Measurements from ENCODE around the gene PPM1H.

PPM1H gene

GRCh38 chr12:62629971-62630739 is 304.8 kb downstream of the PPM1H start:
- Histone ChIP-seq H3K27ac (ENCODE audit: low read depth in 2 of 2, low read length in 2 of 2) (no peak overlapping the region), H3K36me3 (ENCODE audit: control insufficient read depth in 2 of 2, insufficient read depth in 2 of 2, low read length in 2 of 2) (no peaks in the 10 kb centered on the region), H3K9me3 (ENCODE audit: control insufficient read depth in 2 of 2, low read length in 2 of 2) (no peaks in the 10 kb centered on the region), H3K4me3 (ENCODE audit: low read length in 2 of 2) (no peak overlapping the region), H3K4me1 (ENCODE audit: control insufficient read depth in 2 of 2, insufficient read depth in 2 of 2, low read length in 2 of 2) (peaks cover 9 to 10% of the 10 kb centered on the region in 2 donors), H3K27me3 (ENCODE audit: control insufficient read depth in 2 of 2, insufficient read depth in 2 of 2, low read length in 2 of 2) (peaks cover 13 to 21% of the 10 kb centered on the region in 2 donors), H3K9ac (ENCODE audit: low read depth in 1 of 2, low read length in 2 of 2) (no peak overlapping the region)

GRCh38 chr12:62629413-62629812 is 305.5 kb downstream of the PPM1H start:
- Histone ChIP-seq H3K27me3 (ENCODE audit: control insufficient read depth in 2 of 2, insufficient read depth in 2 of 2, low read length in 2 of 2) (peaks cover 13 to 21% of the 10 kb centered on the region in 2 donors), H3K4me1 (ENCODE audit: control insufficient read depth in 2 of 2, insufficient read depth in 2 of 2, low read length in 2 of 2) (peaks cover 9 to 10% of the 10 kb centered on the region in 2 donors), H3K9ac (ENCODE audit: low read depth in 1 of 2, low read length in 2 of 2) (no peak overlapping the region), H3K36me3 (ENCODE audit: control insufficient read depth in 2 of 2, insufficient read depth in 2 of 2, low read length in 2 of 2) (no peaks in the 10 kb centered on the region), H3K4me3 (ENCODE audit: low read length in 2 of 2) (no peak overlapping the region), H3K9me3 (ENCODE audit: control insufficient read depth in 2 of 2, low read length in 2 of 2) (no peaks in the 10 kb centered on the region), H3K27ac (ENCODE audit: low read depth in 2 of 2, low read length in 2 of 2) (no peak overlapping the region)

- no peaks in the 10 kb centered on the region for H3K9me3 ChIP-seq (ENCODE audit: control insufficient read depth in 2 of 2, low read length in 2 of 2)
- H3K9ac ChIP-seq (ENCODE audit: low read depth in 1 of 2, low read length in 2 of 2): no peak overlapping the region
- H3K4me1 ChIP-seq (ENCODE audit: control insufficient read depth in 2 of 2, insufficient read depth in 2 of 2, low read length in 2 of 2): peaks cover 0 to 4% of the 10 kb centered on the region in 2 donors
- no peak overlapping the region for H3K27ac ChIP-seq (ENCODE audit: low read depth in 2 of 2, low read length in 2 of 2)
- no peak overlapping the region for H3K4me3 ChIP-seq (ENCODE audit: low read length in 2 of 2)
- H3K27me3 ChIP-seq (ENCODE audit: control insufficient read depth in 2 of 2, insufficient read depth in 2 of 2, low read length in 2 of 2): peaks cover 5 to 7% of the 10 kb centered on the region in 2 donors
- H3K36me3 ChIP-seq (ENCODE audit: control insufficient read depth in 2 of 2, insufficient read depth in 2 of 2, low read length in 2 of 2): no peaks in the 10 kb centered on the region
These were observed 307.8 kb downstream of the PPM1H start for GRCh38 chr12:62627181-62627580.

- H3K36me3 ChIP-seq (ENCODE audit: control insufficient read depth in 2 of 2, insufficient read depth in 2 of 2, low read length in 2 of 2): no peaks in the 10 kb centered on the region
- H3K27ac ChIP-seq (ENCODE audit: low read depth in 2 of 2, low read length in 2 of 2): no peak overlapping the region
- H3K4me3 ChIP-seq (ENCODE audit: low read length in 2 of 2): no peak overlapping the region
These were observed 309.7 kb downstream of the PPM1H start for GRCh38 chr12:62625228-62625627.

GRCh38 chr12:62622177-62622576 is 312.8 kb downstream of the PPM1H start:
- H3K36me3 ChIP-seq (ENCODE audit: control insufficient read depth in 2 of 2, insufficient read depth in 2 of 2, low read length in 2 of 2): no peaks in the 10 kb centered on the region
- H3K4me3 ChIP-seq (ENCODE audit: low read length in 2 of 2): no peak overlapping the region
- no peak overlapping the region for H3K27ac ChIP-seq (ENCODE audit: low read depth in 2 of 2, low read length in 2 of 2)
- H3K9ac ChIP-seq (ENCODE audit: low read depth in 1 of 2, low read length in 2 of 2): no peak overlapping the region
- peaks cover 0 to 2% of the 10 kb centered on the region in 2 donors for H3K27me3 ChIP-seq (ENCODE audit: control insufficient read depth in 2 of 2, insufficient read depth in 2 of 2, low read length in 2 of 2)
- no peaks in the 10 kb centered on the region for H3K9me3 ChIP-seq (ENCODE audit: control insufficient read depth in 2 of 2, low read length in 2 of 2)
- no peaks in the 10 kb centered on the region for H3K4me1 ChIP-seq (ENCODE audit: control insufficient read depth in 2 of 2, insufficient read depth in 2 of 2, low read length in 2 of 2)

More at GRCh38 chr12:62625228-62625627, 309.7 kb downstream of the PPM1H start:
- no peaks in the 10 kb centered on the region for H3K9me3 ChIP-seq (ENCODE audit: control insufficient read depth in 2 of 2, low read length in 2 of 2)
- no peak overlapping the region for H3K9ac ChIP-seq (ENCODE audit: low read depth in 1 of 2, low read length in 2 of 2)
- no peaks in the 10 kb centered on the region for H3K4me1 ChIP-seq (ENCODE audit: control insufficient read depth in 2 of 2, insufficient read depth in 2 of 2, low read length in 2 of 2)
- H3K27me3 ChIP-seq (ENCODE audit: control insufficient read depth in 2 of 2, insufficient read depth in 2 of 2, low read length in 2 of 2): peaks cover 2 to 4% of the 10 kb centered on the region in 2 donors

- no peak overlapping the region for H3K27ac ChIP-seq (ENCODE audit: low read depth in 2 of 2, low read length in 2 of 2)
- H3K27me3 ChIP-seq (ENCODE audit: control insufficient read depth in 2 of 2, insufficient read depth in 2 of 2, low read length in 2 of 2): peaks cover 0 to 2% of the 10 kb centered on the region in 2 donors
- no peak overlapping the region for H3K4me3 ChIP-seq (ENCODE audit: low read length in 2 of 2)
- no peaks in the 10 kb centered on the region for H3K9me3 ChIP-seq (ENCODE audit: control insufficient read depth in 2 of 2, low read length in 2 of 2)
- H3K9ac ChIP-seq (ENCODE audit: low read depth in 1 of 2, low read length in 2 of 2): no peak overlapping the region
- H3K36me3 ChIP-seq (ENCODE audit: control insufficient read depth in 2 of 2, insufficient read depth in 2 of 2, low read length in 2 of 2): no peaks in the 10 kb centered on the region
- no peaks in the 10 kb centered on the region for H3K4me1 ChIP-seq (ENCODE audit: control insufficient read depth in 2 of 2, insufficient read depth in 2 of 2, low read length in 2 of 2)
These were observed 313.8 kb downstream of the PPM1H start for GRCh38 chr12:62621101-62621638.

GRCh38 chr12:62618930-62619329 is 316.0 kb downstream of the PPM1H start:
- no peaks in the 10 kb centered on the region for H3K36me3 ChIP-seq (ENCODE audit: control insufficient read depth in 2 of 2, insufficient read depth in 2 of 2, low read length in 2 of 2)
- no peak overlapping the region for H3K4me3 ChIP-seq (ENCODE audit: low read length in 2 of 2)
- no peaks in the 10 kb centered on the region for H3K9me3 ChIP-seq (ENCODE audit: control insufficient read depth in 2 of 2, low read length in 2 of 2)
- no peak overlapping the region for H3K9ac ChIP-seq (ENCODE audit: low read depth in 1 of 2, low read length in 2 of 2)
- H3K27me3 ChIP-seq (ENCODE audit: control insufficient read depth in 2 of 2, insufficient read depth in 2 of 2, low read length in 2 of 2): no peaks in the 10 kb centered on the region
- H3K27ac ChIP-seq (ENCODE audit: low read depth in 2 of 2, low read length in 2 of 2): no peak overlapping the region
- no peaks in the 10 kb centered on the region for H3K4me1 ChIP-seq (ENCODE audit: control insufficient read depth in 2 of 2, insufficient read depth in 2 of 2, low read length in 2 of 2)

GRCh38 chr12:62618319-62618718 is 316.6 kb downstream of the PPM1H start:
- Histone ChIP-seq H3K9me3 (ENCODE audit: control insufficient read depth in 2 of 2, low read length in 2 of 2) (no peaks in the 10 kb centered on the region), H3K36me3 (ENCODE audit: control insufficient read depth in 2 of 2, insufficient read depth in 2 of 2, low read length in 2 of 2) (no peaks in the 10 kb centered on the region), H3K27me3 (ENCODE audit: control insufficient read depth in 2 of 2, insufficient read depth in 2 of 2, low read length in 2 of 2) (no peaks in the 10 kb centered on the region), H3K9ac (ENCODE audit: low read depth in 1 of 2, low read length in 2 of 2) (no peak overlapping the region), H3K27ac (ENCODE audit: low read depth in 2 of 2, low read length in 2 of 2) (no peak overlapping the region), H3K4me3 (ENCODE audit: low read length in 2 of 2) (no peak overlapping the region), H3K4me1 (ENCODE audit: control insufficient read depth in 2 of 2, insufficient read depth in 2 of 2, low read length in 2 of 2) (no peaks in the 10 kb centered on the region)

- Histone ChIP-seq H3K4me3 (ENCODE audit: low read length in 2 of 2) (no peak overlapping the region), H3K9ac (ENCODE audit: low read depth in 1 of 2, low read length in 2 of 2) (no peak overlapping the region), H3K27ac (ENCODE audit: low read depth in 2 of 2, low read length in 2 of 2) (no peak overlapping the region), H3K36me3 (ENCODE audit: control insufficient read depth in 2 of 2, insufficient read depth in 2 of 2, low read length in 2 of 2) (no peaks in the 10 kb centered on the region), H3K9me3 (ENCODE audit: control insufficient read depth in 2 of 2, low read length in 2 of 2) (no peaks in the 10 kb centered on the region), H3K4me1 (ENCODE audit: control insufficient read depth in 2 of 2, insufficient read depth in 2 of 2, low read length in 2 of 2) (no peaks in the 10 kb centered on the region), H3K27me3 (ENCODE audit: control insufficient read depth in 2 of 2, insufficient read depth in 2 of 2, low read length in 2 of 2) (no peaks in the 10 kb centered on the region)
These were observed 321.9 kb downstream of the PPM1H start for GRCh38 chr12:62613081-62613480.

- H3K27ac ChIP-seq (ENCODE audit: low read depth in 2 of 2, low read length in 2 of 2): no peak overlapping the region
- H3K4me3 ChIP-seq (ENCODE audit: low read length in 2 of 2): no peak overlapping the region
- H3K9ac ChIP-seq (ENCODE audit: low read depth in 1 of 2, low read length in 2 of 2): no peak overlapping the region
- H3K4me1 ChIP-seq (ENCODE audit: control insufficient read depth in 2 of 2, insufficient read depth in 2 of 2, low read length in 2 of 2): peaks cover 0 to 3% of the 10 kb centered on the region in 2 donors
- no peaks in the 10 kb centered on the region for H3K27me3 ChIP-seq (ENCODE audit: control insufficient read depth in 2 of 2, insufficient read depth in 2 of 2, low read length in 2 of 2)
- no peaks in the 10 kb centered on the region for H3K36me3 ChIP-seq (ENCODE audit: control insufficient read depth in 2 of 2, insufficient read depth in 2 of 2, low read length in 2 of 2)
- no peaks in the 10 kb centered on the region for H3K9me3 ChIP-seq (ENCODE audit: control insufficient read depth in 2 of 2, low read length in 2 of 2)
These were observed 328.3 kb downstream of the PPM1H start for GRCh38 chr12:62606654-62607053.
